Right renal pelvis (tissue), 4 donors: ENCODE data around the gene STX11. TPM values are rescaled to one million over a fixed set of nuclear protein-coding genes. Genes with fewer than 3 reads are reported as not detected.
"Not testable (repeated sequence)": the region's sequence is repeated elsewhere in the genome, so short reads cannot be mapped to it uniquely, and the experiment has no call there.

Experiments
- DNase-seq, 4 donors: peaks; one replicate each; pipeline ENCODE4 v3.0.0-alpha.2; 2013; ENCODE audit warnings: low read depth in 4 of 4, low spot score in 3 of 4, missing footprints in 1 of 4
- polyA plus RNA-seq, 4 donors: library from polyadenylated mRNA; unstranded; fragments of 120-200 nt; gene quantifications; one replicate each; pipeline ENCODE4 v1.2.1, GENCODE V29; 2013; ENCODE audit not compliant: insufficient read length in 4 of 4

STX11 gene
- polyA plus RNA-seq = 1 to 10 TPM in 1 of 4 donors, under 1 TPM in 3; 0.73 to 1.3 (median 0.89) TPM

- DNase-seq = peak in 1 of 4 donors; percentile 43
These were observed at the start of gene STX11 for GRCh38 chr6:144149894-144150709. Gene STX11 (plus strand): TSS chr6:144150517. CDS start chr6:144186628, 36,111 bp downstream.

DNA sequence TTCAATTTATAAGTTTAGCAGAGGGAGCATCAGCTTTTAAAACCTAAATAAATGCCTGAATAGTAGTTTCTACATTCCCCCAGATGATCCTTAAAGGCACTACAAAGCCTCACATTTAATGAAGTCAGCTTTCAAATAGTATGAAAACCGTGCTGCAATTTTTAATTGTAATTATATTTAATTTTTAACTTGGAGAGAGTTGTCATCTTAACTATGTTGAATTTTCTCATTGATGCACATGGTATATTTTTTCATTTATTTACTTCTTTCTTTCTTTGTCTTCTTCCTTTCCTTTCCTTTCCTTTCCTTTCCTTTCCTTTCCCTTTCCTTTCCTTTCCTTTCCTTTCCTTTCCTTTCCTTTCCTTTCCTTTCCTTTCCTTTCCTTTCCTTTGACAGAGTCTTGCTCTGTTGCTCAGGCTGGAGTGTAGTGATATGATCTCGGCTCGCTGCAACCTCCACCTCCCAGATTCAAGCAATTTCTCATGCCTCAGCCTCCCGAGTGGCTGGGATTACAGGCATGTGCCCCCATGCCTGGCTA, 47.2 kb upstream of the STX11 start:
- DNase-seq = no peak

DNA sequence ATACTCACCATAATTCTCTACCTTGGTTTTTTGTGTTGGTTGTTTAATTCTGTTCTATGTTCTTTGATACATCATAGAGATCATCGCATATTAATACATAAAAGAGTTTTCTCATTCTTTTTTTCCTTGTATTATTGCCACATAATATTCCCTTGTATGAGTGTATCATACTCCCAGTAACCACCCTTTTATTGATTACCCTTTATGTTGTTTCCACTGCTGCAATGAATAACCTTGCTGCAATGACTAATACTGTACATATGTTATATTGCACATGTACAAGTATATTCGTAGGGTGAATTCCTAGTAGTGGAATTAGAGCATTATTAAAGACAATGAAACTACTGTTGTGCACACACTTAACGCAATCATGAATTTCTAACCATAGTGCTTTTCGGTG, 45.8 kb upstream of the STX11 start:
- no peak for DNase-seq

GRCh38 chr6:144104898-144105487, 45.3 kb upstream of the STX11 start:
- DNase-seq = peak; percentile 52 to 67 (median 60)

GRCh38 chr6:144106206-144106605, 44.1 kb upstream of the STX11 start:
- no peak for DNase-seq

DNA sequence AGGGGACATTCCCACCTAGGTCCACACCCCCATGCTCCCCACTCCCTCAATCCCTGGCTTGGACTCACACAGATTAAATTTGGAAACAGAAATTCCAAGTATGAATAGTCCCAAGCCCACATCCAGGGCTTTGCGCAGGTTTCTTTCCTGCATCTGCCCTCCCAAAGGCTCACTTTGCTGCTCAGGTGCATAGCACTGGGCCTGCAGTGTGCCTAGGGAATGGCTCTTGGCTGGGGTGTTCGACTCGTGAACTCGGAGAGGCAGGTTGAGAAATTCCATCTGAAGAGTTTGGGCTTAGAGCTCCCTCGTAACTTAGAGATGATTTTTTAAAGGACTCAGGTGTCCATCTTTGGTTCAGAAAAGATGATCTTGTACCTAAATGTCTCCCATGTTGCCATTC, 40.1 kb upstream of the STX11 start:
- no peak for DNase-seq

- no peak for DNase-seq
These were observed 37.0 kb upstream of the STX11 start for GRCh38 chr6:144113366-144113765.

DNA sequence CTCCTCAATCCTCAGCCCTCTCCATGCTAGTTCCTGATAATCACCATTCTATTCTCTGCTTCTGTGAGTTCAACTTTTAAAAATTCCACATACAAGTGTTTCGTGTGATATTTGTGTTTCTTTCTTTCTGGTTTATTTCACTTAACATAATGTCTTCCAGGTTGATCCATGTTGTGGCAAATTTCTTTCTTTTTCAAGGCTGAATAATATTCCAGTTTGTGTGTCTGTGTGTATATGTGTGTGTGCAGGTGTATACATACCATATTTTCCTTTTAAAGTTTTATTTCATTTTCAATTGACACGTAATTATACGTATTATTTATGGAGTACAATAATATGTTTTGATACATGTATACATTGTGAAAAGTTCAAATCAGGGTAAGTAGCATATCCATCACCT, 35.1 kb upstream of the STX11 start:
- no peak for DNase-seq

- no peak for DNase-seq
These were observed 30.9 kb upstream of the STX11 start for GRCh38 chr6:144119376-144119775.

- DNase-seq = no peak
These were observed 27.5 kb upstream of the STX11 start for GRCh38 chr6:144122861-144123260.

GRCh38 chr6:144123421-144123820, 26.9 kb upstream of the STX11 start:
- no peak for DNase-seq

DNA sequence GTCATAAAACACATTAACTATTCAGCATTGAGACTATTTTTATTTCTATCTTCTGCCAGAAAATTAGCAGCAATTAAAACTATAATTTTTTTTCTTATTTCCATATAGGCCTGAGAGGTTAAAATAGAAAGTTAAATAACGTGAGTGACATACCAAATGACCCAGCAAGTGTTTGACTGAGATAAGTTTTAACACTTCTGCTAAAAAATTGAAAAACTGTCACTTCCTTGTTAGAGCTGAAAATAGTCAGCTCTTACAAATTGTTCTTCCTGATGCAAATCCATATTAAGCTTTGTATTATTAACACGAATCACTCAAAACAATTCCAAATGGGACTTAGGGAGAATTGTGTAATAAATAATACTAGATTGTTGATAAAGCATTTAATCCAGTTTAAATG, 26.5 kb upstream of the STX11 start:
- DNase-seq = no peak

GRCh38 chr6:144127097-144127496, 23.2 kb upstream of the STX11 start:
- DNase-seq = no peak

- no peak for DNase-seq
These were observed 20.8 kb upstream of the STX11 start for GRCh38 chr6:144129469-144129868.

- no peak for DNase-seq
These were observed 19.0 kb upstream of the STX11 start for GRCh38 chr6:144131248-144131709.

GRCh38 chr6:144132167-144132690, 18.1 kb upstream of the STX11 start:
- DNase-seq = not testable (repeated sequence)

- no peak for DNase-seq
These were observed 17.0 kb upstream of the STX11 start for GRCh38 chr6:144133225-144133821.

DNA sequence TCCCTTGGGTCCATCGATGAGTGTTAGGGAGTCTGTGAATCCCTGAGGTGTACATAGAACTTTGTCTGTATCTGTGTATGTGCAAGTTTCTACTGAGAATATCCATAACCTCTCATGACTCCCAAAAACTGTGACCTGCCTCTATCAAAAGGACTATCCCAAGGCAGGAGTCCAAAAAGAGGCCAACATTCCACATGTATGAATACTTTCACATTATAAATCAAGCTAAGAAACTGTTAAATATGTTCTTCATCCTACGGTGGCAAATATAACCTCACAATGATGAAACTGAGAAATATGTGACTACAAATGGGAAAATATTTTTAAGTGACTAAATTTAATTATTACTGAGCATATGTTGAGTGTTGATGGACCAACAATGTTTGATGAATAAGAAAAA, 16.1 kb upstream of the STX11 start:
- no peak for DNase-seq

- DNase-seq = no peak
These were observed 15.6 kb upstream of the STX11 start for GRCh38 chr6:144134737-144135136.

DNA sequence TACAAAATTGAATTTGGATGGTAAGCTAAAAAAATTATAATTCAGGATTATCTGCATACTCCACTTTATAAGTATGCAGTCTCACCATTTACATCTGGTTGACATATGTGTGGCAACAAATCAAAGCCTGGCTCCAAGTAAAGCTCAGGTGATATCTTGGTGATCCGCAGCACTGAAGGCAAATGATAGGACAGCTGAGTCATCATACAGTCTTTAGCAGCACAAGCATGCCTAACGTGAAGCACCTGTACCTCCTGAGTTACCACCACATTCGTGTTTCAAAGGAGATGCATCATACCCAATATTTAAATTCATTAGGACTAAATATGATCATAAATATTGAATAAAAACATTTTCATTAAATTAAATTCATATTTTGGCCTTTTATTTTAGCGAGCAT, 11.8 kb upstream of the STX11 start:
- DNase-seq = no peak

DNA sequence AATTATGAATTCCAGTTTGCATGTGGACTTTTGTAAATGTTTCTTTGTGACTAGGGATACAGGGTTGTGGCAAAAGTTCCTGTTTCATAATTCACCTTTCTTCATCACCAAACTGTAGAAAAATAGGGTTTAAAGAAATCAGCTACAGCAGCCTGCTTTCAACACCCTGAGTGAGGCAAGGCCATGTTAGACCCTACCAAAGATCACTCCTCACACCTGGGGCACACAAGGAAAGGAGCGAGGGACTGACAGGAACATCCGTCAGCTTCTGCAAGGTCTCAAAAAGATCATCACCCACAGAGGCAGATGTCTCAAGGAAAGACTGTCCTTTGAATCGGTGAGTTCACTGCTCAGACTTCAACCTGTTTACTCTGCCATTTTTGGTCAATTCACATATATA, 10.5 kb upstream of the STX11 start:
- DNase-seq = no peak
